GM18517 (cell line): ENCODE results near the gene RASSF5.

Experiments
- ATAC-seq: cut with Tn5 transposase; IDR thresholded peaks from one replicate; pipeline ENCODE4 v1.9.1; 2021; ENCODE audit warnings: mild to moderate bottlenecking, moderate library complexity; ENCODE audit not compliant: unreplicated experiment

Gene RASSF5

GRCh38 chr1:206495493-206496046 is 11.8 kb upstream of the RASSF5 start:
- peak; percentile 24 for ATAC-seq

- ATAC-seq, result peak; percentile 57
Observed at GRCh38 chr1:206496131-206496793, 11.1 kb upstream of the RASSF5 start.

GRCh38 chr1:206497363-206497762 is 10.0 kb upstream of the RASSF5 start:
- ATAC-seq, result no peak

- ATAC-seq, result no peak
Observed at GRCh38 chr1:206497774-206498173, 9.6 kb upstream of the RASSF5 start.

- no peak for ATAC-seq
Observed at GRCh38 chr1:206498685-206499084, 8.6 kb upstream of the RASSF5 start.

- no peak for ATAC-seq
Observed at GRCh38 chr1:206500046-206500445, 7.3 kb upstream of the RASSF5 start.

GRCh38 chr1:206501881-206502280 is 5.5 kb upstream of the RASSF5 start:
- ATAC-seq, result no peak

GRCh38 chr1:206502403-206502802 is 4.9 kb upstream of the RASSF5 start:
- ATAC-seq, result no peak

- no peak for ATAC-seq
Observed at GRCh38 chr1:206502812-206503211, 4.5 kb upstream of the RASSF5 start.

- ATAC-seq, result peak; percentile 71
Observed at GRCh38 chr1:206503591-206504362, 3.6 kb upstream of the RASSF5 start.

- ATAC-seq, result no peak
Observed at GRCh38 chr1:206504363-206504713, 3.0 kb upstream of the RASSF5 start.

- ATAC-seq, result no peak
Observed at GRCh38 chr1:206505702-206506355, 1.5 kb upstream of the RASSF5 start.

GRCh38 chr1:206506405-206507283 is 687 bp upstream of the RASSF5 start:
- ATAC-seq, result peak; percentile 15

- ATAC-seq, result no peak
Observed at GRCh38 chr1:206508130-206508889, 979 bp downstream of the RASSF5 start.

- no peak for ATAC-seq
Observed at GRCh38 chr1:206508956-206509355, 1.6 kb downstream of the RASSF5 start.

GRCh38 chr1:206509612-206510257 is 2.4 kb downstream of the RASSF5 start:
- no peak for ATAC-seq

GRCh38 chr1:206510371-206510770 is 3.0 kb downstream of the RASSF5 start:
- no peak for ATAC-seq

- ATAC-seq, result no peak
Observed at GRCh38 chr1:206511362-206512057, 4.2 kb downstream of the RASSF5 start.
